Cardiac muscle cell (in vitro differentiated cells and primary cell): ENCODE measurements around the gene BTD. TPM values are rescaled to one million over a fixed set of nuclear protein-coding genes. Genes with fewer than 3 reads are reported as not detected.

Experiments used
- DNase-seq, 2 donors: peaks; one replicate each; pipeline versions ENCODE4 v3.0.0 to v3.0.0-alpha.2; 2010 to 2017; ENCODE audit warnings: low read depth in 1 of 2, low spot score in 1 of 2
- H3K27ac ChIP-seq: fragments of 200-600 bp; sonication (generic); 2 replicates; pipeline ENCODE4 v1.5.1; 2016
- H3K27me3 ChIP-seq: fragments of 200-600 bp; sonication (generic); 2 replicates; pipeline ENCODE4 v1.6.0; 2016; ENCODE audit warnings: control low read depth
- H3K36me3 ChIP-seq: fragments of 200-600 bp; sonication (generic); 2 replicates; pipeline ENCODE4 v1.5.1; 2016; ENCODE audit warnings: control low read depth
- H3K4me1 ChIP-seq: fragments of 200-600 bp; sonication (generic); 2 replicates; pipeline ENCODE4 v1.8.1; 2017; ENCODE audit warnings: low read depth, mild to moderate bottlenecking, mixed run types
- H3K4me3 ChIP-seq: fragments of 200-600 bp; sonication (generic); 2 replicates; pipeline ENCODE4 v1.5.1; 2016; ENCODE audit warnings: mild to moderate bottlenecking
- H3K9me3 ChIP-seq: fragments of 200-600 bp; sonication (generic); 2 replicates; pipeline ENCODE4 v1.5.1; 2017; ENCODE audit warnings: low read depth, mild to moderate bottlenecking, control low read depth
- polyA plus RNA-seq: library from polyadenylated mRNA; unstranded; fragments of >200 nt; fragmentation: Nextera tagmentation; extraction: Ambion mirVana; gene quantifications from 2 replicates; pipeline ENCODE4 v1.2.1, GENCODE V29; 2016
- total RNA-seq: library from RNA; depleted of rRNA; stranded (reverse); fragments of >200 nt; gene quantifications from 2 replicates; pipeline ENCODE4 v1.2.3, GENCODE V29; 2016
- TF ChIP-seq, protein P1 (sequence below): IDR thresholded peaks from 2 replicates; pipeline ENCODE4 v1.5.1; 2012; ENCODE audit warnings: low read depth, mild to moderate bottlenecking, low read length

BTD gene
- total and polyA plus RNA-seq, 2 experiments from 2014 or later: 9.4 to 14.4 TPM

DNA sequence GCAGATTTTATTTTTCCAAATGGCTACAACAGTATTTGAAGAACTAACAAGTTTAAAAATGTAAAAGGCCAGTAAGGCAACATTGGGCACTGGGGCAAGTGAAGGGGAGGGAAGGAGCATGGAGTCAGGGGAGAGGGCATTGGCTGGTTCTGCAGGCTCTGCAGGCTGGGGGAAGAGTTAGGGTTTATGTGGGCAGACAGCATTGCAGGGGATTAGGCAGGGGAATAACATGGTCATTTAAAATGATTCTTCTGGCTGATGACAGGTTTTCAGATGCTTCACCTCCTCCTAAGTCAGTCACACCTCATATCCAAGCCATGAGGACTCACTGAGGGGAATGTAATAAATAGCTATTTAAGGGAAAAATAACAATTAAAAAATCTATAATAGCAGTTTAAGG lies 52.6 kb downstream of the BTD start:
- H3K27ac ChIP-seq: no peak overlapping the region
- DNase-seq: no peak

DNA sequence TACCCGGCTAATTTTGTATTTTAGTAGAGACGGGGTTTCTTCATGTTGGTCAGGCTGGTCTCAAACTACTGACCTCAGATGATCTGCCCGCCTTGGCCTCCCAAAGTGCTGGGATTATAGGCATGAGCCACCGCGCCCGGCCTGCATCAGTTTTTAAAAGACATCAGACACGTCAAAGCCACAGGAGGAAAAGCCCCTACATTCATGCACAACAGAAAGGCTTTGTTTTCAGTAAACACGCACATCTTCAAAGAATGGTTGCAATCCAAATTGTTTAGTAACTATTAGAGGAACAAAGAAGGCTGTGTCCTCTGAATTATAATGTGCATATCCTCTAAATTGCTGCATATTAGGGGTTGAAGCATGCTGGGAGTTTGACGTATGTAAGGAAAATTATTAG lies 53.3 kb downstream of the BTD start:
- Histone ChIP-seq H3K4me1 (no peaks in the 10 kb centered on the region), H3K27me3 (no peaks in the 10 kb centered on the region), H3K27ac (no peak overlapping the region), H3K36me3 (no peaks in the 10 kb centered on the region), H3K4me3 (no peak overlapping the region), H3K9me3 (no peaks in the 10 kb centered on the region)
- TF ChIP-seq, protein P1, sequence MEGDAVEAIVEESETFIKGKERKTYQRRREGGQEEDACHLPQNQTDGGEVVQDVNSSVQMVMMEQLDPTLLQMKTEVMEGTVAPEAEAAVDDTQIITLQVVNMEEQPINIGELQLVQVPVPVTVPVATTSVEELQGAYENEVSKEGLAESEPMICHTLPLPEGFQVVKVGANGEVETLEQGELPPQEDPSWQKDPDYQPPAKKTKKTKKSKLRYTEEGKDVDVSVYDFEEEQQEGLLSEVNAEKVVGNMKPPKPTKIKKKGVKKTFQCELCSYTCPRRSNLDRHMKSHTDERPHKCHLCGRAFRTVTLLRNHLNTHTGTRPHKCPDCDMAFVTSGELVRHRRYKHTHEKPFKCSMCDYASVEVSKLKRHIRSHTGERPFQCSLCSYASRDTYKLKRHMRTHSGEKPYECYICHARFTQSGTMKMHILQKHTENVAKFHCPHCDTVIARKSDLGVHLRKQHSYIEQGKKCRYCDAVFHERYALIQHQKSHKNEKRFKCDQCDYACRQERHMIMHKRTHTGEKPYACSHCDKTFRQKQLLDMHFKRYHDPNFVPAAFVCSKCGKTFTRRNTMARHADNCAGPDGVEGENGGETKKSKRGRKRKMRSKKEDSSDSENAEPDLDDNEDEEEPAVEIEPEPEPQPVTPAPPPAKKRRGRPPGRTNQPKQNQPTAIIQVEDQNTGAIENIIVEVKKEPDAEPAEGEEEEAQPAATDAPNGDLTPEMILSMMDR: no peak
- DNase-seq: no peak

More for the DNA sequence above, 52.6 kb downstream of the BTD start:
- TF ChIP-seq, protein P1: no peak
- Histone ChIP-seq H3K36me3 (no peaks in the 10 kb centered on the region), H3K4me1 (no peaks in the 10 kb centered on the region), H3K27me3 (no peaks in the 10 kb centered on the region), H3K4me3 (no peak overlapping the region), H3K9me3 (no peaks in the 10 kb centered on the region)

DNA sequence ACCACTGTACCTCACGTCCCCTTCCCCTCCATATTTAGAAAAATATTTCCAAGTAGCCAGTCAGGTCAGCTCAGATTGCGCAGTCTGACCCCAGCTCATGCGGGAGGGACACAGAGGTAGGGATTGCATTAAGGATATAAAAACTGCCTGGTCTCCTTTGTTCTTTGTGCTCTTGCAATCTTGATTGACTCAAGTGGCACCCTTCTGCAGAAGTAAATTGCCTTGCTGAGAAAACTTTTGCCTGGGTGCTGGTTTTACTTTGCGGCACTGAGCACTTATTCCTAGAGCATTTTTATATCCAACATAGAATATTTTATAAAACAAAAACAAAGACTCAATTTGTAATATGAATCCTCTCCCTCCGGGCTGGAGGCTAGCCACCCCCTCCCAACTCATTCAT lies 54.8 kb downstream of the BTD start:
- Histone ChIP-seq H3K36me3 (no peaks in the 10 kb centered on the region), H3K27me3 (no peaks in the 10 kb centered on the region), H3K9me3 (no peaks in the 10 kb centered on the region), H3K4me3 (no peak overlapping the region), H3K27ac (no peak overlapping the region), H3K4me1 (no peaks in the 10 kb centered on the region)
- no peak for DNase-seq
- TF ChIP-seq, protein P1: no peak

DNA sequence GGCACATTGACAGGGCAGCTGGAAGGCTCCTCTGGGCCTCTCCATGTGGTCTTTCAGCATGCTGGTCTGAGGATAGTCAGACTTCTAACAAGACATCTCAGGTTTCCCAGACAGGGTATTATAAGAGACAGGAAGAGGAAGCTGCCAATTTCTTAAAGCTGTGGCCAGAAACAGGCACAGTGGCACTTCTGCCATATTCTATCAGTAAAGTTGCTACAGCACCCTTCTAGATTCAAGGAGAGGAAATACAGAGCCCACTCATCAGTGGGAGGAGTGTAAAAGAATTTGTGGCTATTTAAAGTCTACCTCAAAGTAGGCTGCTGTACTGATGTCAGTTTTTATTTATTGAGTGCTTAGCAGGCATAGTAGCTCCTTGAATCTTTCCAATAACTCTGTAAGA lies 55.5 kb downstream of the BTD start:
- TF ChIP-seq, protein P1: no peak
- Histone ChIP-seq H3K27ac (no peak overlapping the region), H3K4me1 (no peaks in the 10 kb centered on the region), H3K9me3 (no peaks in the 10 kb centered on the region), H3K4me3 (no peak overlapping the region), H3K27me3 (no peaks in the 10 kb centered on the region), H3K36me3 (no peaks in the 10 kb centered on the region)
- no peak for DNase-seq

DNA sequence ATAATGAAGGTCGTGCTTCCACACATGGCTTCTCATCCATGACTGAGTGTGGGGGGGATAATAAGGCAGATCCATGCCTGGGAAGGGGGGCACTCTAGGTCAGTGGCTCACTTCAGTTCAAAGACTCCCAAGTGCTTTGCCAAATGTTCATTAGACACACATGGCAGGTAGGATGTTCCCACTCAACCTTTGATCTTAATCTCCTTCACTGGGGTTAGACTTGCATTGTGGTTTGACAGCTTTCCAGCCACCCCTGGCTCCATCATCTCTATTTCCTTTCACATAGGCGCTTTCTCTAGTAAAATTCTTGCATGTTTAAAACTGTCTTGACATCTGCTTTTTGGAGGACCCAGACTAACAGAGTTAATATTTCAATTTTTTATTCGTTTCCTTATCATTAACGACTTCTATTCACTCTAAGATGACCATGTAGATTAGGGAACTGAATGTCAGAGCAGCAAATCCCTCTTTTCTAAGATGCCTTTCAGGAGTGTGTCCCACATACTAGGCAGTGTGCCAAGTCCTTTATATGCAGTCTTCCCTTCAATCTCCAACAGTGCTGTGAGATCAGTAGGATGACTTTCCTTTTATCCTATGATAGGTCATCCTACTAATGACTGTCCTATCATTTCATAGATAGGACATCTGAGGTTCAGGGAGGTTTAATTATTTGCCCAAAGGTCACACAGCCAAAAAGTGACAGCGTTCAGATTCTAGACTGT lies 57.9 kb downstream of the BTD start:
- Histone ChIP-seq H3K36me3 (no peaks in the 10 kb centered on the region), H3K9me3 (no peaks in the 10 kb centered on the region), H3K4me3 (no peak overlapping the region), H3K27me3 (no peaks in the 10 kb centered on the region), H3K27ac (no peak overlapping the region), H3K4me1 (no peaks in the 10 kb centered on the region)
- TF ChIP-seq, protein P1: no peak
- DNase-seq: peak in 1 of 2 donors; percentile 17
